ENCODE results near the gene TRIM40. TPM values are rescaled to one million over a fixed set of nuclear protein-coding genes. Genes with fewer than 3 reads are reported as not detected.
"Not testable (repeated sequence)": the region's sequence is repeated elsewhere in the genome, so short reads cannot be mapped to it uniquely, and the experiment has no call there.

TRIM40 gene
- total RNA-seq, 1 donor from 2014 or later: not detected

DNA sequence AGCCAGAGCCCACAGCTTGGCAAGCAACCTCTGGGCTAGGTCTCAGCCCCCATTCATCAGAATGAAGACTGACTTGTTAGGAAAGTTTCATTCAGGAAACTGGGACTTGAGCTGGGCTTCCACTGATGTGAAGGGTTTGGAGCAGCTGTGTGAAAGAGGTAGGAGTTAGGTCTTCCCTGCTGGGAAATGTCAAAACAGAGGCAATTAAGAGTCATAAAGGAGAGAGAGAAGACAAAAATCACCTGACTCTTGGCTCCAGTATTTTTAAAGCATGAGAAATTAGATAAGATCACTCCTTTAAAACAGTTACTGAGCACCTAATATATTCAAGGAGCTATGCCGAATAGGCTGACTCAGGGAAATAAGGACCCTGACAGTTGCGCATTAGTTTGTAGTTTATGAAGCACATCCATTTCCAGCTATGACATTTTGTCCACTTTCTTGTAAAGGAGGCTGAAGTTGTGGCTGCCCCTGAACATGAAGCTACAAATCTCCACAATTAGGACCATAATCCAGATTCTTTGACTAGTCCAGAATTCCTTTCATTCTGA lies 3.9 kb upstream of the TRIM40 start:
- TF ChIP-seq, protein P1, sequence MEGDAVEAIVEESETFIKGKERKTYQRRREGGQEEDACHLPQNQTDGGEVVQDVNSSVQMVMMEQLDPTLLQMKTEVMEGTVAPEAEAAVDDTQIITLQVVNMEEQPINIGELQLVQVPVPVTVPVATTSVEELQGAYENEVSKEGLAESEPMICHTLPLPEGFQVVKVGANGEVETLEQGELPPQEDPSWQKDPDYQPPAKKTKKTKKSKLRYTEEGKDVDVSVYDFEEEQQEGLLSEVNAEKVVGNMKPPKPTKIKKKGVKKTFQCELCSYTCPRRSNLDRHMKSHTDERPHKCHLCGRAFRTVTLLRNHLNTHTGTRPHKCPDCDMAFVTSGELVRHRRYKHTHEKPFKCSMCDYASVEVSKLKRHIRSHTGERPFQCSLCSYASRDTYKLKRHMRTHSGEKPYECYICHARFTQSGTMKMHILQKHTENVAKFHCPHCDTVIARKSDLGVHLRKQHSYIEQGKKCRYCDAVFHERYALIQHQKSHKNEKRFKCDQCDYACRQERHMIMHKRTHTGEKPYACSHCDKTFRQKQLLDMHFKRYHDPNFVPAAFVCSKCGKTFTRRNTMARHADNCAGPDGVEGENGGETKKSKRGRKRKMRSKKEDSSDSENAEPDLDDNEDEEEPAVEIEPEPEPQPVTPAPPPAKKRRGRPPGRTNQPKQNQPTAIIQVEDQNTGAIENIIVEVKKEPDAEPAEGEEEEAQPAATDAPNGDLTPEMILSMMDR (IDR thresholded peaks at IDR 0.05; ENCODE audit: insufficient read depth, low read length, poor library complexity, severe bottlenecking): no peak
- DNase-seq (ENCODE audit: low read depth): no peak
- peaks cover 46% of the 10 kb centered on the region for H3K27me3 ChIP-seq (ENCODE audit: control insufficient read depth, insufficient read depth, low read length)
- no peak overlapping the region for H3K4me3 ChIP-seq (ENCODE audit: low read depth, low read length)
- H3K36me3 ChIP-seq (ENCODE audit: control insufficient read depth, insufficient read depth, low read length): no peaks in the 10 kb centered on the region

DNA sequence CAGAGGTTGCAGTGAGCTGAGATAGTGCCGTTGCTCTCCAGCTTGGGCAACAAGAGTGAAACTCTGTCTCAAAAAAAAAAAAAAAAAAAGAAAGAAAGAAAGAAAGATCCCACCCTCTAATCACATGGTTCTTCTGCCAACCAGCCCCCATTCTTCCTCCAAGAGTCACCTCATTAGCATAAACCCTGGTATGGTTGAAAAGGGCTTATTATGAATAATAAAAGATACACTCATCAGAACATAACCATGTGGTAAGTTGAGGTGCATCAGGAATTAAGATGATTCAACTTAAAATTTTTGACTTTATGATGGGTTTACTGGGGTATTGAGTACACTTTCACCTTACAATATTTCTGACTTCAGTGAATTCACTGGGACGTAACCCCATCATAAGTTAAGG lies 793 bp upstream of the TRIM40 start:
- peaks cover 28% of the 10 kb centered on the region for H3K27me3 ChIP-seq (ENCODE audit: control insufficient read depth, insufficient read depth, low read length)
- no peak for DNase-seq (ENCODE audit: low read depth)

DNA sequence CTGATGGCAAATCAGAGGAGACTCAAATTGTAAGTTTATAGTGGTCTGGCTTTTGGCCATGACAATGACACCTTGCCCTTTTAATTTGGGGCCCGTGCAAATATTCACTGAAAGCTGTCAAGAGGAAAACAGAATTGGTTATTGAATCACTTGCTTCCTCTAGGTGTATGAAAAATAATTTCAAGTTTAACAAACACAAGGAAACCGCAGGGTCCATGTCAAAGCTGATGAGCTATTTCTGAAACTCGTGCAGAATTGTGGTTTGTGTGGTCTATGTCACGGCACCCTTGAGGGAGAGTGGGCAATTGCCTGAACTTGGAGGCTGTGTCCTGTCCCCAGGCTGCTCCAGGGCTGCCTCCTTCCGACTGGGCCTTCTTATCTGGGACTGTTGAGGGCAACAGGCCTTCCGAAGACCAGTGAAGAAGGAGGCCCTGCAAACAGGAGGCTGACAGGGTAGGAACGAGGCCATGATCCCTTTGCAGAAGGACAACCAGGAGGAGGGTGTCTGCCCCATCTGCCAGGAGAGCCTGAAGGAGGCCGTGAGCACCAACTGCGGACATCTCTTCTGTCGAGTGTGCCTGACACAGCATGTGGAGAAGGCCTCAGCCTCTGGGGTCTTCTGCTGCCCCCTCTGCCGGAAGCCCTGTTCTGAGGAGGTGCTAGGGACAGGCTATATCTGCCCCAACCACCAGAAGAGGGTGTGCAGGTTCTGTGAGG lies 788 bp downstream of the TRIM40 start:
- Histone ChIP-seq H3K27me3 (ENCODE audit: control insufficient read depth, insufficient read depth, low read length) (peaks cover 14% of the 10 kb centered on the region), H3K4me3 (ENCODE audit: low read depth, low read length) (no peak overlapping the region), H3K36me3 (ENCODE audit: control insufficient read depth, insufficient read depth, low read length) (no peaks in the 10 kb centered on the region)
- no peak for DNase-seq (ENCODE audit: low read depth)
- TF ChIP-seq, protein P1 (IDR thresholded peaks at IDR 0.05; ENCODE audit: insufficient read depth, low read length, poor library complexity, severe bottlenecking): no peak

More for the DNA sequence above, 793 bp upstream of the TRIM40 start:
- Histone ChIP-seq H3K4me3 (ENCODE audit: low read depth, low read length) (no peak overlapping the region), H3K36me3 (ENCODE audit: control insufficient read depth, insufficient read depth, low read length) (no peaks in the 10 kb centered on the region)
- TF ChIP-seq, protein P1 (IDR thresholded peaks at IDR 0.05; ENCODE audit: insufficient read depth, low read length, poor library complexity, severe bottlenecking): no peak

DNA sequence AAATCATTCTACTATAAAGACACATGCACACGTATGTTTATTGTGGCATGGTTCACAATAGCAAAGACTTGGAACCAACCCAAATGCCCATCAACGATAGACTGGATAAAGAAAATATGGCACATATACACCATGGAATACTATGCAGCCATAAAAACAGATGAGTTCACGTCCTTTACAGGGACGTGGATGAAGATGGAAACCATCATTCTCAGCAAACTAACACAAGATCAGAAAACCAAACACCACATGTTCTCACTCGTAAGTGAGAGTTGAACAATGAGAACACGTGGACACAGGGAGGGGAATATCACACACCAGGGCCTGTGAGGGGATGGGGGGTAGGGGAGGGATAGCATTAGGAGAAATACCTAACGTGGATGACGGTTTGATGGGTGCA lies 4.3 kb downstream of the TRIM40 start:
- not testable (repeated sequence) for H3K4me3 ChIP-seq (ENCODE audit: low read depth, low read length); DNase-seq (ENCODE audit: low read depth); H3K36me3 ChIP-seq (ENCODE audit: control insufficient read depth, insufficient read depth, low read length)
- peaks cover 18% of the 10 kb centered on the region for H3K27me3 ChIP-seq (ENCODE audit: control insufficient read depth, insufficient read depth, low read length)

DNA sequence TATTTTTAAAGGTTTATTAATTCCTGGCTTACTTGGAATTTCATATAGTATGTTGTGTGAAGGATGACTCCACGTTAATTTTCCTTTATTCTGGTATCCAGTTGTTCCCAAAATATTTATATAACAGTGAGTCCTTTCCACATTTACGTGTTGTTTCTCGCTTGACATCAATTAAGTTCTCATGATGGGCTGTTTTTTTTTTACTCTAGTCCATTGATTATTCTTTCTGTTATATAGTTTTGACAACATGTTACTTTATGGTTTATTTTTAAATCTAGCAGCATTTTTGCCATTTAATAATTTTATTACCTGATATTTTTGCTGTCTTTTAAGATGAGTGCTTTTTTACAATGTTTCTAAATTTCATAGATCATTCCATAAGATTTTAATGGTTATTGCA lies 6.7 kb downstream of the TRIM40 start:
- Histone ChIP-seq H3K4me3 (ENCODE audit: low read depth, low read length) (no peak overlapping the region), H3K36me3 (ENCODE audit: control insufficient read depth, insufficient read depth, low read length) (no peaks in the 10 kb centered on the region), H3K27me3 (ENCODE audit: control insufficient read depth, insufficient read depth, low read length) (peaks cover 13% of the 10 kb centered on the region)
- TF ChIP-seq, protein P1 (IDR thresholded peaks at IDR 0.05; ENCODE audit: insufficient read depth, low read length, poor library complexity, severe bottlenecking): no peak
- no peak for DNase-seq (ENCODE audit: low read depth)

DNA sequence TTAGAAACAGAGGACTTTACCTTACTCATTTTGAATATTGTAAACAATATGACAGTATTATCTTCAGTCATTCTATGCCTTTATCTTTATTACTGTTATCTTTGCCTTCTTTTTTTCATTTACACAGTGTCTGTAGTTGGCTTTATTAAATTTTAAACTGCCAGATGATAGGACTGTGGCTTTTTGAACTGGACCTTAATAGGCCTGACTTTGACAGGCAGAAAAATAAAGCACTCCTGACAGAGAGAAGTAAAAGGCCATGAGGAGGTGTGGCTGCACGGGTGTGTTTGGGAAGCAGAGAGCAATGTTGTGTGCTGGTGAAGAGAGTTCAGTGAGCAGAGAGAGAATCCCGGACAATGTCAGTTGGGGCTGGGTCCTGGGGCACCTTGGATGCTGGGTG lies 7.8 kb downstream of the TRIM40 start:
- DNase-seq (ENCODE audit: low read depth): no peak
- no peaks in the 10 kb centered on the region for H3K36me3 ChIP-seq (ENCODE audit: control insufficient read depth, insufficient read depth, low read length)
- peaks cover 15% of the 10 kb centered on the region for H3K27me3 ChIP-seq (ENCODE audit: control insufficient read depth, insufficient read depth, low read length)
- TF ChIP-seq, protein P1 (IDR thresholded peaks at IDR 0.05; ENCODE audit: insufficient read depth, low read length, poor library complexity, severe bottlenecking): no peak
- H3K4me3 ChIP-seq (ENCODE audit: low read depth, low read length): no peak overlapping the region

All from kidney epithelial cell (primary cell).